ENCODE data around the gene KLF14.

The KLF14 gene

GRCh38 chr7:130734815-130735716 lies 1.1 kb upstream of the KLF14 start:
- H3K27me3 ChIP-seq (ENCODE audit: insufficient read depth, low read length, poor library complexity, severe bottlenecking), result peaks cover 29% of the 10 kb centered on the region

GRCh38 chr7:130732980-130733930 lies 752 bp downstream of the KLF14 start:
- no peak overlapping the region for H3K4me3 ChIP-seq (ENCODE audit: low read length, poor library complexity, severe bottlenecking)
- no peaks in the 10 kb centered on the region for H3F3A ChIP-seq (ENCODE audit: low read depth)
- no peak overlapping the region for H3K9ac ChIP-seq (ENCODE audit: low read depth, low read length, poor library complexity, severe bottlenecking)
- no peaks in the 10 kb centered on the region for H3K4me1 ChIP-seq (ENCODE audit: insufficient read depth, low read length, poor library complexity, severe bottlenecking)
- H3K27me3 ChIP-seq (ENCODE audit: insufficient read depth, low read length, poor library complexity, severe bottlenecking), result peaks cover 14% of the 10 kb centered on the region
- no peak for TF ChIP-seq EZH2phosphoT487 (IDR thresholded peaks at IDR 0.05; ENCODE audit: borderline replicate concordance)
- no peak for TF ChIP-seq CTCF (conservative IDR thresholded peaks at IDR 0.05; ENCODE audit: low read length)
- H3K4me2 ChIP-seq (ENCODE audit: low read depth, low read length, poor library complexity, severe bottlenecking), result no peak overlapping the region
- H3K9me3 ChIP-seq (ENCODE audit: insufficient read depth, low read depth, low read length), result no peaks in the 10 kb centered on the region
- no peak overlapping the region for H2AFZ ChIP-seq (ENCODE audit: low read length)
- no peaks in the 10 kb centered on the region for H3K36me3 ChIP-seq (ENCODE audit: insufficient read depth, low read length)
- no peaks in the 10 kb centered on the region for H4K20me1 ChIP-seq (ENCODE audit: insufficient read depth, low read length, poor library complexity, severe bottlenecking)
- no peaks in the 10 kb centered on the region for H3K79me2 ChIP-seq (ENCODE audit: insufficient read depth, low read length)
- H3K9me2 ChIP-seq (replicated peaks; ENCODE audit: low read depth, low read length), result no peaks in the 10 kb centered on the region

More at GRCh38 chr7:130734815-130735716, 1.1 kb upstream of the KLF14 start:
- H3K9me3 ChIP-seq (ENCODE audit: insufficient read depth, low read depth, low read length), result no peaks in the 10 kb centered on the region
- TF ChIP-seq EZH2phosphoT487 (IDR thresholded peaks at IDR 0.05; ENCODE audit: borderline replicate concordance) (no peak), CTCF (conservative IDR thresholded peaks at IDR 0.05; ENCODE audit: low read length) (no peak)
- no peaks in the 10 kb centered on the region for H4K20me1 ChIP-seq (ENCODE audit: insufficient read depth, low read length, poor library complexity, severe bottlenecking)
- no peak overlapping the region for H2AFZ ChIP-seq (ENCODE audit: low read length)
- no peaks in the 10 kb centered on the region for H3K36me3 ChIP-seq (ENCODE audit: insufficient read depth, low read length)
- no peak overlapping the region for H3K4me2 ChIP-seq (ENCODE audit: low read depth, low read length, poor library complexity, severe bottlenecking)
- H3K9ac ChIP-seq (ENCODE audit: low read depth, low read length, poor library complexity, severe bottlenecking), result no peak overlapping the region
- H3K4me3 ChIP-seq (ENCODE audit: low read length, poor library complexity, severe bottlenecking), result no peak overlapping the region
- no peaks in the 10 kb centered on the region for H3F3A ChIP-seq (ENCODE audit: low read depth)
- H3K4me1 ChIP-seq (ENCODE audit: insufficient read depth, low read length, poor library complexity, severe bottlenecking), result no peaks in the 10 kb centered on the region
- no peaks in the 10 kb centered on the region for H3K9me2 ChIP-seq (replicated peaks; ENCODE audit: low read depth, low read length)
- no peaks in the 10 kb centered on the region for H3K79me2 ChIP-seq (ENCODE audit: insufficient read depth, low read length)

- no peak overlapping the region for H3K4me3 ChIP-seq (ENCODE audit: low read length, poor library complexity, severe bottlenecking)
- no peak overlapping the region for H3K9ac ChIP-seq (ENCODE audit: low read depth, low read length, poor library complexity, severe bottlenecking)
- H4K20me1 ChIP-seq (ENCODE audit: insufficient read depth, low read length, poor library complexity, severe bottlenecking), result no peaks in the 10 kb centered on the region
- TF ChIP-seq CTCF (conservative IDR thresholded peaks at IDR 0.05; ENCODE audit: low read length) (no peak), EZH2phosphoT487 (IDR thresholded peaks at IDR 0.05; ENCODE audit: borderline replicate concordance) (no peak)
- H2AFZ ChIP-seq (ENCODE audit: low read length), result no peak overlapping the region
- H3K9me3 ChIP-seq (ENCODE audit: insufficient read depth, low read depth, low read length), result no peaks in the 10 kb centered on the region
- H3K36me3 ChIP-seq (ENCODE audit: insufficient read depth, low read length), result no peaks in the 10 kb centered on the region
- H3K27me3 ChIP-seq (ENCODE audit: insufficient read depth, low read length, poor library complexity, severe bottlenecking), result no peaks in the 10 kb centered on the region
- H3K9me2 ChIP-seq (replicated peaks; ENCODE audit: low read depth, low read length), result no peaks in the 10 kb centered on the region
- no peaks in the 10 kb centered on the region for H3K4me1 ChIP-seq (ENCODE audit: insufficient read depth, low read length, poor library complexity, severe bottlenecking)
- H3K4me2 ChIP-seq (ENCODE audit: low read depth, low read length, poor library complexity, severe bottlenecking), result no peak overlapping the region
- H3K79me2 ChIP-seq (ENCODE audit: insufficient read depth, low read length), result no peaks in the 10 kb centered on the region
- no peaks in the 10 kb centered on the region for H3F3A ChIP-seq (ENCODE audit: low read depth)
Observed at GRCh38 chr7:130723784-130724183, 10.2 kb downstream of the KLF14 start.

All from Loucy (cell line).